SK-N-SH (cell line): ENCODE measurements around the gene DCBLD1. TPM values are rescaled to one million over a fixed set of nuclear protein-coding genes. Genes with fewer than 3 reads are reported as not detected.

Source experiments
- CTCF ChIA-PET: fragments of 300-600, 350-600 bp; formaldehyde crosslinking; extraction: SDS; loops from one replicate; lab custom pipeline; 2021; lab: Yijun Ruan, JAX
- POLR2A ChIA-PET: fragments of 350-600 bp; sonication (Branson Sonifier 250); formaldehyde crosslinking; extraction: SDS; loops from one replicate; lab custom pipeline; 2020; ENCODE audit warnings: antibody characterized with exemption, inconsistent platforms; lab: Yijun Ruan, JAX
- DNase-seq: peaks from one replicate; pipeline ENCODE4 v3.0.0; 2012
- H2AFZ ChIP-seq: fragments of 200-600 bp; sonication (generic); 2 replicates; pipeline ENCODE4 v1.8.1; 2016; ENCODE audit warnings: antibody characterized with exemption, mild to moderate bottlenecking, low read depth
- H3F3A ChIP-seq: fragments of 200-600 bp; sonication (generic); replicated peaks from 2 replicates; pipeline ENCODE3; 2016; ENCODE audit warnings: antibody characterized with exemption, mild to moderate bottlenecking; ENCODE audit not compliant: insufficient read depth
- H3K27ac ChIP-seq, 2 experiments: fragments of 200-500 bp in 1 of 2; fragments of 200-600 bp in 1 of 2; sonication (Bioruptor generic) in 1 of 2; sonication (generic), shearing (Covaris generic) in 1 of 2; 2 replicates each; pipeline versions ENCODE4 v1.5.1 to v1.6.1; 2014 to 2016; ENCODE audit warnings: low read depth in 2 of 2, inconsistent platforms in 1 of 2, low read length in 1 of 2, mild to moderate bottlenecking in 1 of 2, mixed read lengths in 1 of 2
- H3K27me3 ChIP-seq: fragments of 200-600 bp; sonication (generic), shearing (Covaris generic); 2 replicates; pipeline ENCODE4 v1.6.1; 2016; ENCODE audit warnings: mixed run types; ENCODE audit not compliant: insufficient read depth
- H3K36me3 ChIP-seq, 2 experiments: fragments of 200-500 bp in 1 of 2; fragments of 200-600 bp in 1 of 2; sonication (Bioruptor generic) in 1 of 2; sonication (generic) in 1 of 2; replicated peaks in 1 of 2; 2 replicates each; pipeline versions ENCODE3 to v1.5.1; 2014 to 2016; ENCODE audit warnings: low read length in 1 of 2, mild to moderate bottlenecking in 1 of 2; ENCODE audit not compliant: insufficient read depth in 2 of 2, control insufficient read depth in 1 of 2
- H3K4me1 ChIP-seq, 2 experiments: fragments of 200-500 bp in 1 of 2; fragments of 200-600 bp in 1 of 2; sonication (Bioruptor generic) in 1 of 2; sonication (generic), shearing (Covaris generic) in 1 of 2; 2 replicates each; pipeline versions ENCODE4 v1.5.1 to v1.6.1; 2014 to 2016; ENCODE audit warnings: low read depth in 1 of 2, low read length in 1 of 2, mixed run types in 1 of 2; ENCODE audit not compliant: insufficient read depth in 2 of 2, control insufficient read depth in 1 of 2
- H3K4me2 ChIP-seq: fragments of 200-600 bp; sonication (generic), shearing (Covaris generic); 2 replicates; pipeline ENCODE4 v1.6.1; 2017; ENCODE audit warnings: mixed run types
- H3K4me3 ChIP-seq, 2 experiments: fragments of 200-500 bp in 1 of 2; fragments of 200-600 bp in 1 of 2; sonication (Bioruptor generic) in 1 of 2; sonication (generic), shearing (Covaris generic) in 1 of 2; 2 replicates each; pipeline versions ENCODE4 v1.5.1 to v1.8.1; 2014 to 2016; ENCODE audit warnings: low read depth in 2 of 2, inconsistent platforms in 1 of 2, low read length in 1 of 2, mild to moderate bottlenecking in 1 of 2, mixed read lengths in 1 of 2, moderate library complexity in 1 of 2
- H3K79me2 ChIP-seq: fragments of 200-600 bp; sonication (generic); 2 replicates; pipeline ENCODE4 v1.8.1; 2017; ENCODE audit warnings: mild to moderate bottlenecking; ENCODE audit not compliant: insufficient read depth
- H3K9ac ChIP-seq: fragments of 200-600 bp; sonication (generic); 2 replicates; pipeline ENCODE4 v1.6.1; 2017; ENCODE audit warnings: mixed run types
- H3K9me2 ChIP-seq: fragments of 200-600 bp; sonication (generic); 2 replicates; pipeline ENCODE4 v1.6.1; 2017; ENCODE audit warnings: mixed run types
- H3K9me3 ChIP-seq: fragments of 200-600 bp; sonication (generic); 2 replicates; pipeline ENCODE4 v1.6.1; 2017; ENCODE audit warnings: mixed run types, mild to moderate bottlenecking, moderate library complexity
- H4K20me1 ChIP-seq: fragments of 200-600 bp; sonication (generic); 2 replicates; pipeline ENCODE4 v1.6.1; 2017; ENCODE audit warnings: mild to moderate bottlenecking, mixed run types; ENCODE audit not compliant: insufficient read depth
- CHD2 ChIP-seq: fragments of 150-350 bp; IDR thresholded peaks from 2 replicates; pipeline ENCODE4 v1.6.1; 2018; ENCODE audit warnings: low read length; ENCODE audit not compliant: partially characterized antibody
- ELF1 ChIP-seq: IDR thresholded peaks from 2 replicates; pipeline ENCODE4 v1.4.0; 2012
- EP300 ChIP-seq, 2 experiments: IDR thresholded peaks; 2 replicates each; pipeline versions ENCODE4 v1.4.0 to v1.6.1; 2012; ENCODE audit warnings: borderline replicate concordance in 1 of 2, low read depth in 1 of 2, low read length in 1 of 2
- EZH2phosphoT487 ChIP-seq: fragments of 200-600 bp; sonication (generic); IDR thresholded peaks from 2 replicates; pipeline ENCODE4 v1.6.1; 2017; ENCODE audit warnings: low read depth, mixed run types, mild to moderate bottlenecking, antibody characterized with exemption, moderate library complexity, borderline replicate concordance
- FOXM1 ChIP-seq: IDR thresholded peaks from 2 replicates; pipeline ENCODE4 v1.4.0; 2012; ENCODE audit warnings: low read depth, mild to moderate bottlenecking
- IRF3 ChIP-seq: fragments of 150-350 bp; IDR thresholded peaks from 2 replicates; pipeline ENCODE4 v1.6.1; 2016; ENCODE audit warnings: mild to moderate bottlenecking, low read depth, low read length
- MEF2A ChIP-seq: IDR thresholded peaks from 2 replicates; pipeline ENCODE4 v1.4.0; 2012; ENCODE audit warnings: low read depth, borderline replicate concordance
- NFIC ChIP-seq: IDR thresholded peaks from 2 replicates; pipeline ENCODE4 v1.4.0; 2012; ENCODE audit warnings: borderline replicate concordance
- NRF1 ChIP-seq: IDR thresholded peaks from 2 replicates; pipeline ENCODE4 v1.6.1; 2012; ENCODE audit warnings: low read depth, mild to moderate bottlenecking, low read length
- POLR2AphosphoS5 ChIP-seq: IDR thresholded peaks from 2 replicates; pipeline ENCODE4 v1.6.1; 2012; ENCODE audit warnings: low read depth, low read length
- RAD21 ChIP-seq: IDR thresholded peaks from 2 replicates; pipeline ENCODE4 v1.6.1; 2012; ENCODE audit warnings: mild to moderate bottlenecking, low read length
- SIN3A ChIP-seq: IDR thresholded peaks from 2 replicates; pipeline ENCODE4 v1.6.1; 2012; ENCODE audit warnings: low read depth, mild to moderate bottlenecking, low read length, moderate library complexity, borderline replicate concordance
- TAF1 ChIP-seq: IDR thresholded peaks from 2 replicates; pipeline ENCODE4 v1.6.1; 2012; ENCODE audit warnings: low read depth, mild to moderate bottlenecking, low read length, moderate library complexity, borderline replicate concordance
- TCF12 ChIP-seq: IDR thresholded peaks from 2 replicates; pipeline ENCODE4 v1.4.0; 2012
- TEAD4 ChIP-seq: IDR thresholded peaks from 2 replicates; pipeline ENCODE4 v1.4.0; 2012; ENCODE audit warnings: mild to moderate bottlenecking, borderline replicate concordance; ENCODE audit not compliant: insufficient read depth
- ZBTB33 ChIP-seq: IDR thresholded peaks from 2 replicates; pipeline ENCODE4 v1.4.0; 2012; ENCODE audit warnings: low read depth, borderline replicate concordance
- whole genome bisulfite sequencing: methylation state at CpG from one replicate; pipeline ENCODE4 v1.1.6; 2017; ENCODE audit warnings: low lambda C conversion rate; 5-methylcytosine and 5-hydroxymethylcytosine counted together
- polyA plus RNA-seq, 3 experiments: library from polyadenylated mRNA; depleted of rRNA; stranded (reverse); fragments of >200 nt; gene quantifications; 2 replicates each; pipeline ENCODE4 v1.2.3, GENCODE V29; 2012
- TF ChIP-seq, protein P1 (sequence below): IDR thresholded peaks from 2 replicates; pipeline ENCODE4 v1.4.0; 2012; ENCODE audit warnings: low read depth

The DCBLD1 gene
- polyA plus RNA-seq, 1 of the 3 experiments (the other 2 are of a cell fraction): 82.2 TPM

- TF ChIP-seq FOXM1 (no peak), IRF3 (no peak), TCF12 (no peak), ELF1 (no peak), TEAD4 (no peak), POLR2AphosphoS5 (no peak), ZBTB33 (no peak), EZH2phosphoT487 (no peak), TAF1 (no peak), EP300 (IDR thresholded peaks at IDR 0.05; ENCODE audit: borderline replicate concordance in 1 of 2, low read depth in 1 of 2, low read length in 1 of 2) (no peak), MEF2A (no peak)
- H3K4me3 ChIP-seq: no peak overlapping the region
- H2AFZ ChIP-seq: no peak overlapping the region
- ChIA-PET CTCF (interaction anchor here (1.0 to 2.5 kb wide), 2 partner anchors 32 kb away, joined by 3 to 10 read pairs; no protein-coding TSS in a partner anchor), POLR2A (no interaction called here)
- 83% methylated on average over 22 of the region's 22 CpGs for WGBS
- peaks cover 0 to 24% of the 10 kb centered on the region in 2 experiments for H3K36me3 ChIP-seq
- peaks cover 0 to 4% of the 10 kb centered on the region in 2 experiments; a peak in 2 of 4 replicates for H3K4me1 ChIP-seq
- no peaks in the 10 kb centered on the region for H3K9me3 ChIP-seq
- H3K27me3 ChIP-seq: no peaks in the 10 kb centered on the region
- peaks cover 26% of the 10 kb centered on the region for H3F3A ChIP-seq
- no peaks in the 10 kb centered on the region for H4K20me1 ChIP-seq
- no peak for DNase-seq
- peaks cover 35% of the 10 kb centered on the region for H3K79me2 ChIP-seq
- no peaks in the 10 kb centered on the region for H3K9me2 ChIP-seq
- peak overlapping the region; percentile 78 for H3K4me2 ChIP-seq
- H3K27ac ChIP-seq: peak overlapping the region in 1 of 2 experiments; percentile 75; a peak in 2 of 4 replicates
- no peak overlapping the region for H3K9ac ChIP-seq
Observed at GRCh38 chr6:117481278-117481925, 1.1 kb upstream of the DCBLD1 start.

DNA sequence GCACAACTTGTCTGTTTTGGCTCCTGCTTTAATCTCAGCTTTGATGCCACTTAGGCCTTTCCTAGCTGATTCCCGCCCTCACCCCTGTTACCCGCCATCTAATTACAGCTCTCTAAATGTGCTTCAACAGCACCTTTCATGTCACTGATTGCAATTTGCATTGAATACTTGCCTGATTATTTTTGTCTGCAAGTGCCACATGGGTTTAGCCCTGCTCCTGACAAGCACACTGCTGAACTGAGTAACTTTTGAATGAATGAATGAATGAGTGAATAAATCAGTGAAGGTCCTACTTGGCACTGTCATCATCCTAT, 591 bp upstream of the DCBLD1 start:
- no peaks in the 10 kb centered on the region for H4K20me1 ChIP-seq
- peak overlapping the region; percentile 90 for H3K9ac ChIP-seq
- ChIA-PET CTCF (interaction anchor here (1.0 kb wide), 1 partner anchor 32 kb away, joined by 3 read pairs; no protein-coding TSS in a partner anchor), POLR2A (no interaction called here)
- WGBS: 71% methylated on average over 2 of the region's 2 CpGs
- peak overlapping the region in 1 of 2 experiments; percentile 75; a peak in 2 of 4 replicates for H3K27ac ChIP-seq
- H3K4me2 ChIP-seq: peak overlapping the region; percentile 78
- DNase-seq: no peak
- H3F3A ChIP-seq: peaks cover 26% of the 10 kb centered on the region
- no peaks in the 10 kb centered on the region for H3K9me2 ChIP-seq
- peaks cover 0 to 4% of the 10 kb centered on the region in 2 experiments; a peak in 2 of 4 replicates for H3K4me1 ChIP-seq
- H3K4me3 ChIP-seq: peak overlapping the region; percentile 69 to 85
- H3K9me3 ChIP-seq: no peaks in the 10 kb centered on the region
- H3K36me3 ChIP-seq: peaks cover 0 to 29% of the 10 kb centered on the region in 2 experiments
- peaks cover 40% of the 10 kb centered on the region for H3K79me2 ChIP-seq
- no peak for TF ChIP-seq NFIC
- TF ChIP-seq NRF1: no peak
- no peak for TF ChIP-seq CHD2
- TF ChIP-seq SIN3A: no peak
- TF ChIP-seq IRF3: no peak
- TF ChIP-seq EZH2phosphoT487: no peak
- no peak for TF ChIP-seq FOXM1
- no peak for TF ChIP-seq RAD21
- TF ChIP-seq, protein P1, sequence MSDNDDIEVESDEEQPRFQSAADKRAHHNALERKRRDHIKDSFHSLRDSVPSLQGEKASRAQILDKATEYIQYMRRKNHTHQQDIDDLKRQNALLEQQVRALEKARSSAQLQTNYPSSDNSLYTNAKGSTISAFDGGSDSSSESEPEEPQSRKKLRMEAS: no peak
- H3K27me3 ChIP-seq: no peaks in the 10 kb centered on the region
- peak overlapping the region; percentile 73 for H2AFZ ChIP-seq
